Measurements from ENCODE around the gene IL10RB. TPM values are rescaled to one million over a fixed set of nuclear protein-coding genes. Genes with fewer than 3 reads are reported as not detected.

Gene IL10RB
- total and polyA plus RNA-seq, 10 of the 15 experiments (the other 5 are each of a cell fraction or from before 2014, with no cell fraction given) = 15.0 to 55.1 (median 34.9) TPM

GRCh38 chr21:33246963-33247362 is 19.2 kb upstream of the IL10RB start:
- ChIA-PET SMC1A (ENCODE audit: uncharacterized antibody, unreplicated experiment) (no interaction called here), POLR2A (no interaction called here), RAD21 (ENCODE audit: unreplicated experiment) (no interaction called here), CTCF (interaction anchor here (0.8 kb wide), 1 partner anchor 199 kb away, joined by 4 read pairs; no protein-coding TSS in a partner anchor)
- Histone ChIP-seq H3K27me3 (replicated peaks in 1 of 2; ENCODE audit: control insufficient read depth in 2 of 2, insufficient read depth in 2 of 2, low read length in 1 of 2) (no peaks in the 10 kb centered on the region), H3K9ac (ENCODE audit: control insufficient read depth, insufficient read depth, low read length) (no peak overlapping the region), H3K36me3 (ENCODE audit: control insufficient read depth in 2 of 2, insufficient read depth in 2 of 2, low read length in 1 of 2) (peaks cover 25 to 61% of the 10 kb centered on the region in 2 experiments), H3K27ac (ENCODE audit: control insufficient read depth, insufficient read depth) (no peak overlapping the region), H3K4me3 (no peak overlapping the region), H3K9me3 (replicated peaks; ENCODE audit: control insufficient read depth, insufficient read depth, low read length) (no peaks in the 10 kb centered on the region), H3K4me2 (ENCODE audit: control insufficient read depth, insufficient read depth) (no peak overlapping the region), H4K20me1 (ENCODE audit: control insufficient read depth, insufficient read depth) (no peaks in the 10 kb centered on the region), H3K4me1 (ENCODE audit: control insufficient read depth, insufficient read depth, low read length) (peaks cover 15% of the 10 kb centered on the region), H3K79me2 (ENCODE audit: control insufficient read depth, insufficient read depth, low read length) (peaks cover 11% of the 10 kb centered on the region), H2AFZ (ENCODE audit: control insufficient read depth, low read depth, low read length) (no peak overlapping the region)
- WGBS (ENCODE audit: insufficient coverage, insufficient replicate concordance, low lambda C conversion rate, missing lambda C conversion rate) = 83% methylated on average over 4 of the region's 7 CpGs
- BruUV-seq (replicated peaks) = no TSS peak
- no peak for ATAC-seq
- FAIRE-seq = no peak
- DNase-seq (ENCODE audit: low read depth, low spot score) = no peak
- intact Hi-C loops (cut with micrococcal nuclease; ENCODE audit: unreplicated experiment) (no loop called here), in situ Hi-C loops (cut with MboI) (no loop called here)
- TF ChIP-seq WRNIP1 (IDR thresholded peaks at IDR 0.05; ENCODE audit: borderline replicate concordance, low read depth, low read length) = no peak
- no peak for TF ChIP-seq SMARCA5 (IDR thresholded peaks at IDR 0.05)
- TF ChIP-seq ZNF274 (IDR thresholded peaks at IDR 0.05; ENCODE audit: insufficient read depth, insufficient read length) = no peak
- TF ChIP-seq REST (IDR thresholded peaks at IDR 0.05; ENCODE audit: low read depth, low read length) = no peak
- TF ChIP-seq NFYB (IDR thresholded peaks at IDR 0.05; ENCODE audit: insufficient read depth, low read depth, low read length) = no peak
- TF ChIP-seq CBFB (IDR thresholded peaks at IDR 0.05; ENCODE audit: low read depth) = no peak
- no peak for TF ChIP-seq MEF2B (IDR thresholded peaks at IDR 0.05; ENCODE audit: partially characterized antibody, poor library complexity, severe bottlenecking)
- TF ChIP-seq RB1 (IDR thresholded peaks at IDR 0.05; ENCODE audit: borderline replicate concordance) = no peak
- TF ChIP-seq ATF7 (IDR thresholded peaks at IDR 0.05; ENCODE audit: low read depth) = no peak
- TF ChIP-seq SKIL (IDR thresholded peaks at IDR 0.05; ENCODE audit: low read depth, poor library complexity, severe bottlenecking) = no peak
- no peak for TF ChIP-seq RFX5 (IDR thresholded peaks at IDR 0.05; ENCODE audit: low read depth, low read length)
- no peak for TF ChIP-seq MYB (IDR thresholded peaks at IDR 0.05; ENCODE audit: borderline replicate concordance, low read depth, low read length)
- no peak for TF ChIP-seq HDGF (IDR thresholded peaks at IDR 0.05)
- no peak for TF ChIP-seq BHLHE40 (IDR thresholded peaks at IDR 0.05; ENCODE audit: borderline replicate concordance in 1 of 2, low read depth in 2 of 2, low read length in 1 of 2)
- no peak for TF ChIP-seq MTA3 (IDR thresholded peaks at IDR 0.05; ENCODE audit: borderline replicate concordance, low read length)
